ENCODE results near the gene ZNF622. TPM values are rescaled to one million over a fixed set of nuclear protein-coding genes. Genes with fewer than 3 reads are reported as not detected.

The ZNF622 gene
- total RNA-seq, 2 donors from 2014 or later: 25.9 to 26.7 TPM

GRCh38 chr5:16467363-16468219 lies 2.0 kb upstream of the ZNF622 start:
- peaks cover 9% of the 10 kb centered on the region for H3K4me1 ChIP-seq (replicated peaks)
- H3K36me3 ChIP-seq: peaks cover 0 to 3% of the 10 kb centered on the region in 2 donors
- DNase-seq (ENCODE audit: low spot score): no peak
- H3K27ac ChIP-seq: no peak overlapping the region
- no peak for TF ChIP-seq POLR2AphosphoS5 (IDR thresholded peaks at IDR 0.05)
- no peak for TF ChIP-seq CTCF (IDR thresholded peaks at IDR 0.05)
- TF ChIP-seq POLR2A (IDR thresholded peaks at IDR 0.05): no peak
- no peaks in the 10 kb centered on the region for H3K9me3 ChIP-seq
- intact Hi-C loops (cut with DNase I): no loop called here
- H3K27me3 ChIP-seq (replicated peaks; ENCODE audit: insufficient read depth): no peaks in the 10 kb centered on the region
- 72% methylated on average over 3 of the region's 3 CpGs for WGBS
- no peak overlapping the region for H3K4me3 ChIP-seq

- WGBS: 6% methylated on average over 40 of the region's 40 CpGs
- intact Hi-C loops (cut with DNase I): no loop called here
- no peaks in the 10 kb centered on the region for H3K9me3 ChIP-seq
- H3K27ac ChIP-seq: peak overlapping the region; percentile 77 to 78
- peaks cover 9% of the 10 kb centered on the region for H3K4me1 ChIP-seq (replicated peaks)
- H3K4me3 ChIP-seq: peak overlapping the region; percentile 67 to 74
- no peak for TF ChIP-seq POLR2A (IDR thresholded peaks at IDR 0.05)
- TF ChIP-seq CTCF (IDR thresholded peaks at IDR 0.05): no peak
- no peak for TF ChIP-seq POLR2AphosphoS5 (IDR thresholded peaks at IDR 0.05)
- no peak for DNase-seq (ENCODE audit: low spot score)
- no peaks in the 10 kb centered on the region for H3K27me3 ChIP-seq (replicated peaks; ENCODE audit: insufficient read depth)
- peaks cover 0 to 5% of the 10 kb centered on the region in 2 donors for H3K36me3 ChIP-seq
Measured at GRCh38 chr5:16464664-16465543, 696 bp downstream of the ZNF622 start.

DNA sequence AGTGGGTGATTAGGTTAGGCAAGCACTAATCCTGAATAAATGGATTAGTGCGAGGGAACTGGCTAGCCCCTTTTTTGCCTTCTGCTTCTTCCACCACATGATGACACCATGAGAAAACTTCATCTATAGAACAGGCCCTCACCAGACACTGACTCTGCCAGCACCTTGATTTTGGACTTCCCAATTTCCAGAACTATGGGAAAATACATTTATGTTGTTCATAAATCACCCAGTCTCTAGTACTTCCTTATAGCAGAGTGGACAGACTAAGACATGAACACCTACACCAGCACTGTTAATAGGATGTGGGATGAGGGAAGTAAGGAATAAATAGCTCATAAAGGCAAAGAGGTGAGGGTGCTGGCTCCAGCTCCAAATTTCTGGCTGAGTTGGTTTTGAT lies 1.4 kb downstream of the ZNF622 start:
- H3K36me3 ChIP-seq: peaks cover 0 to 5% of the 10 kb centered on the region in 2 donors
- DNase-seq (ENCODE audit: low spot score): no peak
- no peak overlapping the region for H3K27ac ChIP-seq
- no peaks in the 10 kb centered on the region for H3K27me3 ChIP-seq (replicated peaks; ENCODE audit: insufficient read depth)
- intact Hi-C loops (cut with DNase I): no loop called here
- peak overlapping the region; percentile 67 to 74 for H3K4me3 ChIP-seq
- WGBS: 86% methylated on average over 1 of the region's 1 CpG
- TF ChIP-seq CTCF (IDR thresholded peaks at IDR 0.05) (no peak), POLR2AphosphoS5 (IDR thresholded peaks at IDR 0.05) (no peak), POLR2A (IDR thresholded peaks at IDR 0.05) (no peak)
- H3K4me1 ChIP-seq (replicated peaks): peaks cover 9% of the 10 kb centered on the region
- H3K9me3 ChIP-seq: no peaks in the 10 kb centered on the region

GRCh38 chr5:16461782-16462181 lies 3.8 kb downstream of the ZNF622 start:
- no peak overlapping the region for H3K27ac ChIP-seq
- H3K36me3 ChIP-seq: peaks cover 0 to 5% of the 10 kb centered on the region in 2 donors
- H3K4me1 ChIP-seq (replicated peaks): peaks cover 5% of the 10 kb centered on the region
- WGBS: 82% methylated on average over 1 of the region's 1 CpG
- TF ChIP-seq CTCF (IDR thresholded peaks at IDR 0.05): no peak
- no peak for TF ChIP-seq POLR2AphosphoS5 (IDR thresholded peaks at IDR 0.05)
- TF ChIP-seq POLR2A (IDR thresholded peaks at IDR 0.05): no peak
- intact Hi-C loops (cut with DNase I): no loop called here
- H3K9me3 ChIP-seq: no peaks in the 10 kb centered on the region
- H3K4me3 ChIP-seq: no peak overlapping the region
- H3K27me3 ChIP-seq (replicated peaks; ENCODE audit: insufficient read depth): no peaks in the 10 kb centered on the region
- DNase-seq (ENCODE audit: low spot score): no peak
